Measurements from ENCODE around the gene AIFM1. TPM values are rescaled to one million over a fixed set of nuclear protein-coding genes. Genes with fewer than 3 reads are reported as not detected.

AIFM1 gene
- total and polyA plus RNA-seq, 2 donors (not counting 3 experiments of a cell fraction or from before 2014, with no cell fraction given), result 23.7 to 29.7 TPM

GRCh38 chrX:130130990-130131389 lies 34.7 kb downstream of the AIFM1 start:
- DNase-seq (ENCODE audit: low read depth, low spot score), result no peak
- Histone ChIP-seq H3K79me2 (ENCODE audit: control insufficient read depth, insufficient read depth, low read length) (no peaks in the 10 kb centered on the region), H3K27ac (ENCODE audit: insufficient read depth, low read depth, low read length) (no peak overlapping the region), H3K9me1 (replicated peaks; ENCODE audit: control insufficient read depth, extremely low read depth, insufficient read depth, low read length) (no peaks in the 10 kb centered on the region), H3K36me3 (ENCODE audit: control insufficient read depth in 2 of 2, extremely low read depth in 1 of 2, insufficient read depth in 2 of 2, low read length in 2 of 2) (peaks cover 0 to 7% of the 10 kb centered on the region in 2 experiments), H3K4me2 (ENCODE audit: insufficient read depth, low read length) (no peak overlapping the region), H3K27me3 (ENCODE audit: control insufficient read depth in 2 of 2, insufficient read depth in 2 of 2, low read length in 2 of 2) (no peaks in the 10 kb centered on the region), H3K9ac (replicated peaks; ENCODE audit: extremely low read depth, insufficient read depth, low read length) (no peak overlapping the region), H3K4me1 (ENCODE audit: control insufficient read depth, extremely low read depth, insufficient read depth, low read length) (no peaks in the 10 kb centered on the region), H2AFZ (ENCODE audit: low read depth, low read length) (no peak overlapping the region), H4K20me1 (replicated peaks; ENCODE audit: control insufficient read depth, extremely low read depth, insufficient read depth, low read length) (no peaks in the 10 kb centered on the region), H3K4me3 (replicated peaks in 1 of 3; ENCODE audit: insufficient read depth in 1 of 3, low read depth in 1 of 3, low read length in 3 of 3) (no peak overlapping the region), H3K9me3 (replicated peaks; ENCODE audit: control insufficient read depth, insufficient read depth, low read length) (no peaks in the 10 kb centered on the region)
- dilution Hi-C loops (cut with MboI; ENCODE audit: extremely low pct_ligation_motif_present, low sequenced_read_pairs), result no loop called here
- no peak for TF ChIP-seq POLR2AphosphoS5 (IDR thresholded peaks at IDR 0.05; ENCODE audit: insufficient read depth, low read depth, low read length)
- no peak for TF ChIP-seq MAX (IDR thresholded peaks at IDR 0.05; ENCODE audit: insufficient read depth, insufficient read length)
- no peak for TF ChIP-seq POLR2A (IDR thresholded peaks at IDR 0.05; ENCODE audit: low read depth, low read length)
- no peak for TF ChIP-seq MYC (IDR thresholded peaks at IDR 0.05; ENCODE audit: low read depth, low read length)
- no peak for TF ChIP-seq CTCF (IDR thresholded peaks at IDR 0.05; ENCODE audit: extremely low read depth in 1 of 2, insufficient read depth in 1 of 2, low read depth in 1 of 2, low read length in 2 of 2)
- TF ChIP-seq FOS (IDR thresholded peaks at IDR 0.05; ENCODE audit: borderline replicate concordance, insufficient read depth, low read length), result no peak
- TF ChIP-seq GATA2 (IDR thresholded peaks at IDR 0.05; ENCODE audit: insufficient read depth, insufficient read length, low read depth, low read length), result no peak
- TF ChIP-seq EZH2 (IDR thresholded peaks at IDR 0.05; ENCODE audit: borderline replicate concordance, low read depth, low read length, severe bottlenecking), result no peak
- TF ChIP-seq JUN (IDR thresholded peaks at IDR 0.05; ENCODE audit: borderline replicate concordance, insufficient read depth, insufficient read length, low read depth), result no peak
- ChIA-PET CTCF (interaction anchor here (0.7 to 2.8 kb wide), 4 partner anchors 10 to 70 kb away, joined by 3 to 8 read pairs (median 5); no protein-coding TSS in a partner anchor), POLR2A (no interaction called here)
- BruUV-seq (replicated peaks), result no TSS peak
- no peak for FAIRE-seq
- intact Hi-C loops (cut with micrococcal nuclease), result no loop called here

All from endothelial cell of umbilical vein (primary cell).